ENCODE results near the gene DNMT3A. TPM values are rescaled to one million over a fixed set of nuclear protein-coding genes. Genes with fewer than 3 reads are reported as not detected.

Gene DNMT3A
- total RNA-seq, 1 experiment from 2014 or later = 63.1 TPM

DNA sequence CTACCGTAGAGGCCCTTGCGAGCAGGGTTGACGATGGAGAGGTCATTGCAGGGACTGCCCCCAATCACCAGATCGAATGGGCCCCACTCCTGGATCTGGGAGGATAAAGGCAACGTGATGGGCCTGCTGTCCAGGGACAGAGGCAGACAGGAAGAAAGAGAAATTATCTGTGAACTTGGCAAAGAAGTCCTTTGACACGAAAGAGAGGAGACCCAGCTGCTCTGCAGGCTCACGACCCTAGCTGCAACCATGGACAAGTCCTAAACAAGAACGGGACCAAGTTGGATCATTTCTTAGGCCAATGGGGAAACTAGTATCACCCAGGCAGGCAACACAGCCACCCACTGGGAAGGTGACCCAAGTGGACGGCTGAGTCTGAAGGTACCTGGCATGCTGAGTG lies 101.1 kb downstream of the DNMT3A start:
- Histone ChIP-seq H3K36me3 (replicated peaks; ENCODE audit: control insufficient read depth, insufficient read depth, low read length) (peaks cover 71% of the 10 kb centered on the region), H3K27me3 (ENCODE audit: control insufficient read depth, insufficient read depth, low read length) (no peaks in the 10 kb centered on the region), H3K4me3 (ENCODE audit: insufficient read depth, low read depth, low read length) (no peak overlapping the region)
- DNase-seq = no peak

DNA sequence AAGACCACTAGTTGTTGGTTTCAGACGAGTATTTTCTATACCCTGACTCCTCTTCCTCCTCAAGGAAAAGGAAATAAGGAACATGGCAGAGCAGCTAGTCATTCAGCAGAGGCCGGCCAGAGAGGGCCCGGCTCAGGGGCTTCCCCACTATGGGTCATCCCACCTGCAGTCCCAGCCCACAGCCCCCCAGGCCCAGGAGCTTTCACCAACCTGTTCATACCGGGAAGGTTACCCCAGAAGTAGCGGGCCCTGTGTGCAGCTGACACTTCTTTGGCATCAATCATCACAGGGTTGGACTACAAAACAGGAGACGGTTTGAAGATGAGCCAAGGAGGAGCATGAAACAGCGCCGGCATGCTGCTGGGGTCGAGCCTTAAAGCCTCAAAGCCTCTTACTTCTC lies 102.8 kb downstream of the DNMT3A start:
- H3K27me3 ChIP-seq (ENCODE audit: control insufficient read depth, insufficient read depth, low read length) = no peaks in the 10 kb centered on the region
- no peak for DNase-seq
- H3K36me3 ChIP-seq (replicated peaks; ENCODE audit: control insufficient read depth, insufficient read depth, low read length) = peaks cover 70% of the 10 kb centered on the region
- H3K4me3 ChIP-seq (ENCODE audit: insufficient read depth, low read depth, low read length) = no peak overlapping the region

DNA sequence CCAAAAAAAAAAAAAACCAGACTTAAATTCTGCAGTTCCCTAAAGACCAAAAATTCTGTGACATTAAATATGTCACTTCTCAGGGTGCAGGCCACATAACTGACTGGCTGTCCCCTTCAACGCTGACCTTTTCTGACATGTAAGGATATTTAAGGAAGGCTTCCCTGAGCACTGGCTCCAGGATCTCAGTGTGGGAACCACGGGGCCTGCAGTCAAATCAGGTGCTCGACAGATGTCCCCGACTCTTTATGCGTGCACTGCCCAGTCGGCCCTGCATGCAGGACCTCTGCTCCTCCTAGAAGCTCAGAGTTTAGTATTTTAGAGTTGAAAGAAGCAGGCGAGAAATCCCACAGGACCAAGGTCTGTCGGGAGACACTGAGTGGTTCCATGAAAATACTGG lies 104.0 kb downstream of the DNMT3A start:
- Histone ChIP-seq H3K27me3 (ENCODE audit: control insufficient read depth, insufficient read depth, low read length) (no peaks in the 10 kb centered on the region), H3K4me3 (ENCODE audit: insufficient read depth, low read depth, low read length) (no peak overlapping the region), H3K36me3 (replicated peaks; ENCODE audit: control insufficient read depth, insufficient read depth, low read length) (peaks cover 68% of the 10 kb centered on the region)
- DNase-seq = peak; percentile 23

DNA sequence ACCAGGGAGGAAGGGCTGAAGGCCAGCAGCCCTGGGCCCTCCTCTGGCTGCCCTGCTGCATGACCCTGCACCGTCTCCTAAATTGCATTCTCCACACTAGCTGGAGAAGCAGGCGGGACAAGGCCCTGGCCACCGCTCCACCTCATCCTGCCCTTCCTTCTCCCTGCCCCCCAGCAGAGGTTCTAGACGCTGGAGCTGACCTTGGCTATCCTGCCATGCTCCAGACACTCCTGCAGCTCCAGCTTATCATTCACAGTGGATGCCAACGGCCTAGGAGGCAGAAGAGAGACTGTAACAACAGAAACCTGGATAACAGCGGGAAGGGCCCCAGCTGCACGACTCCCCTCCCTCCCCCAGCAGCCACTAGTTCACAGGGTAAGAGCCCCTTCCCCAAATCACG lies 105.0 kb downstream of the DNMT3A start:
- no peak overlapping the region for H3K4me3 ChIP-seq (ENCODE audit: insufficient read depth, low read depth, low read length)
- H3K27me3 ChIP-seq (ENCODE audit: control insufficient read depth, insufficient read depth, low read length) = no peaks in the 10 kb centered on the region
- peaks cover 59% of the 10 kb centered on the region for H3K36me3 ChIP-seq (replicated peaks; ENCODE audit: control insufficient read depth, insufficient read depth, low read length)
- no peak for DNase-seq

DNA sequence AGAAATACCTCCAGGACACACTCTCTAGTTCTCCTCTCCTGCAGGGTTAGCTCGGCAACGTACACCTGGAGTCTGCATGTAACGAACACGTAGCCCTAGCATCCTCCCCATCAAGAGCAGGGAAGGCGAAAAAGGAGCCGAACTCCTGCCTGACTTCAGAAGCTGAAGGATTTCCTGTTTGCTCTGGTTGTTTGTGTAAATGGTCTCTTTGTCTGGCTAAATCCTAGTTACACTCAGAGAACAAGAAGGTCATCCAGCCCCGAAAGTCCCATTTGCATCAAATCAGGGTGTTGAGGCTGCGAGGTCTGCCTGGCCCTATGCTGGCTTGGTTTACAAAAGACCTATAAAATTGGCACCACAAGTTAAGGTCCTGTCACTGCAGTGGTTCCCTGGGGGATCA lies 107.0 kb downstream of the DNMT3A start:
- Histone ChIP-seq H3K4me3 (ENCODE audit: insufficient read depth, low read depth, low read length) (no peak overlapping the region), H3K36me3 (replicated peaks; ENCODE audit: control insufficient read depth, insufficient read depth, low read length) (peaks cover 40% of the 10 kb centered on the region)

DNA sequence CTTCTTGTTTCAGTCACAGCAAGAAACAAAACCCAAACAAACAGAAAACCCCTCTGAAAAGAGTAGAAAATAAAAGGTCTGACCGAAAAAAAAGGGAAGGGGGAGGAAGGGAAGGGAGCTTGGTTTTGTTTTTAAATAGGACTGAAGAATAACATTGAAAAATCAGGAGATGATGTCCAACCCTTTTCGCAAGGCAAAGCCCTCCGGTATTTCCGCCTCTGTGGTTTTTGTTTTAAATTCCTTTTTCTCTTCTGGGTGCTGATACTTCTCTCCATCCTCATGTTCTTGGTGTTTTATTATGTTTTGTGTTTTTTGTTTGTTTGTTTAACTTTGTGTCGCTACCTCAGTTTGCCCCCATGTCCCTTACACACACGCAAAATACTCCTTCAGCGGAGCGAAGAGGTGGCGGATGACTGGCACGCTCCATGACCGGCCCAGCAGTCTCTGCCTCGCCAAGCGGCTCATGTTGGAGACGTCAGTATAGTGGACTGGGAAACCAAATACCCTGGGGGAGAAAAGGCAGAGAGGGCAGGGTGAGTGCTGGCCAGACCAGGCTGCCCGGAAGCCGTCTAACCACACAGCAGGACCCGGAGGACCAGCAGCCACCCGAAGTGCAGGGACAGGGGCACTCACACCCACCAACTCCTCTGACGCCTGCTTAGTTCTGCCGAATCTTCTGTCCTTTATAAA lies 107.7 kb downstream of the DNMT3A start:
- Histone ChIP-seq H3K36me3 (replicated peaks; ENCODE audit: control insufficient read depth, insufficient read depth, low read length) (peaks cover 34% of the 10 kb centered on the region), H3K4me3 (ENCODE audit: insufficient read depth, low read depth, low read length) (no peak overlapping the region), H3K27me3 (ENCODE audit: control insufficient read depth, insufficient read depth, low read length) (no peaks in the 10 kb centered on the region)
- DNase-seq = no peak

More for the DNA sequence above, 107.0 kb downstream of the DNMT3A start:
- no peak for DNase-seq
- no peaks in the 10 kb centered on the region for H3K27me3 ChIP-seq (ENCODE audit: control insufficient read depth, insufficient read depth, low read length)

DNA sequence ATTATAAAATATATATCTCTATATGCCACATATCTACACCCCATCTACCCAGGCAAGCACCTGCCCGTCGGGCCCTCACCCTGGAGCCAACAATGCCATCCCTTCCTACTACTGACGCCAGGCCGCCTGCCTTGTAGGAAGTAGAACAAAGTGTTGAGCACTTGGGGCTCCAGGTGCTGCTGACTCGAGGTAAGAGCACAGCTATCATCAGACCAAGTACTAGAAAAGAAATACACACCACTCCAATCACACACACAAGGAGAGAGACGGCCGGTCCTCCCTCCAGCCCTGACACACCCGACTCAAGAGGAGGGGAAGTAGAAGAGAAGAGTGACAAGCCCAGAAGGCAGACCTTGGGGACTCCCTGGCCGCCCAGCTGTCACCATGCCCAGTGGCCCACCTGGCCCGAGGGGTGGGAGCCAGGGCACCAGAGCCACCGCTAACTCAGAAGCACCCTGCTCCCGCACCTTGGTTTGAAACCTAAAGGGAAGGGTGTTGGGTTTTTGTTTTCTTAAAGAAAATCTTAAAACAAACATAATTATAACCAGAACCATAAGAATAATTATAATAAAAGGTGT lies 109.4 kb downstream of the DNMT3A start:
- no peaks in the 10 kb centered on the region for H3K27me3 ChIP-seq (ENCODE audit: control insufficient read depth, insufficient read depth, low read length)
- DNase-seq = peak; percentile 39
- H3K36me3 ChIP-seq (replicated peaks; ENCODE audit: control insufficient read depth, insufficient read depth, low read length) = peaks cover 22% of the 10 kb centered on the region
- no peak overlapping the region for H3K4me3 ChIP-seq (ENCODE audit: insufficient read depth, low read depth, low read length)

DNA sequence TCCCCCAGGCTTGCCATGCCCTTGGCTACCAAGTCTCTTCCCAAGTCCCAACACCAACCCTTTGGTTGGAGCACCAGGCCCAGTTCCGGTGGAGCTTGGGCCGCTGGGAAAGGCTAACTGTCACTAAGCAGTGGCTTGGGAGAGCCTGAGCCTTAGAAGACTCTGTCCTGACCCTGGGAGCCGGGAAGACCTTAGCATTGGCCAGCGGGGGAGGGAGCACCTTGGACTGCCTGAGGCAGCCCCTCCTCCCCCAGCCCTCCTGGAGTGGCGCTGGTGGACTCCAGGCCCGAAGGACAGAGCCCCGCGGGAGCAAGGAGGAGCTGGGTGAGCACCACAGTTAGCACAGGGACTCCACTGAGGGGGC lies 110.8 kb downstream of the DNMT3A start:
- Histone ChIP-seq H3K27me3 (ENCODE audit: control insufficient read depth, insufficient read depth, low read length) (no peaks in the 10 kb centered on the region), H3K4me3 (ENCODE audit: insufficient read depth, low read depth, low read length) (no peak overlapping the region), H3K36me3 (replicated peaks; ENCODE audit: control insufficient read depth, insufficient read depth, low read length) (peaks cover 19% of the 10 kb centered on the region)
- DNase-seq = peak; percentile 60

DNA sequence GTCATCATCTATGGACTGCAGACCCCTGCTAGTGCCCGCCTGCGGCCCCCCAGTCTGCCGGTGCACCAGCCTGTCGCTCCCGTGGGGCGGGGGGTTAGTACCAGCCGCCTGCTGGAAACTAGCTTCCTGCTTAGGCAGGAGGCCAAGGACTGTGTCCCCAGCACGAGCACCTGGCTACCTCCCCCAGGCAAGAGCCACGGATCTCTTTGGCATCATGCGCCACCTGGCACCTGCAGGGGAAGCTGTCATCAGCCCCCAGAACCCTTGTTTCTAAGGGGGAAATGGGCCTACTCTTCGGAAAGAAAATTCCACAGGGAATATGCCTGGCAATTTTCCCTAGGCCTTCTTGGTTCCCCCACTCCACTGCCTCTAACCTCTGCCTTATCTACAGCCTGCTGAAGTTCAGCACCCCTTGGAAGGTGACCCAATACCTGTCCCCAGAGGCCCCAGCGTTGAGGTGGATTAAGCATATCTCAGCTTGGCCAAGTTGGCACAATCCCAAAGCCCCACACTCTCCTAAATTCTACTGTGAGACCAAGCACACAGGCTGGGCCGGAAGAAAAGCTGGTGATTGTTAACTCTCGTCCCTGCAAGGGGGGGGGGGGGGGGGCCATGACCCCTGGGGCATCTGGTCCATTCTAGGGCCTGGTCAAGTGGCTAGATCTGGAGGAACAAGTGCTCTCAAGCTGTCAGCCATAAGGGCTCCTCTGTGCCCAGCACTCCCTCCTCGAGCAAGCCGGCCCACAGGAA lies 111.4 kb downstream of the DNMT3A start:
- Histone ChIP-seq H3K4me3 (ENCODE audit: insufficient read depth, low read depth, low read length) (no peak overlapping the region), H3K36me3 (replicated peaks; ENCODE audit: control insufficient read depth, insufficient read depth, low read length) (peaks cover 14% of the 10 kb centered on the region), H3K27me3 (ENCODE audit: control insufficient read depth, insufficient read depth, low read length) (no peaks in the 10 kb centered on the region)
- peak; percentile 50 for DNase-seq

DNA sequence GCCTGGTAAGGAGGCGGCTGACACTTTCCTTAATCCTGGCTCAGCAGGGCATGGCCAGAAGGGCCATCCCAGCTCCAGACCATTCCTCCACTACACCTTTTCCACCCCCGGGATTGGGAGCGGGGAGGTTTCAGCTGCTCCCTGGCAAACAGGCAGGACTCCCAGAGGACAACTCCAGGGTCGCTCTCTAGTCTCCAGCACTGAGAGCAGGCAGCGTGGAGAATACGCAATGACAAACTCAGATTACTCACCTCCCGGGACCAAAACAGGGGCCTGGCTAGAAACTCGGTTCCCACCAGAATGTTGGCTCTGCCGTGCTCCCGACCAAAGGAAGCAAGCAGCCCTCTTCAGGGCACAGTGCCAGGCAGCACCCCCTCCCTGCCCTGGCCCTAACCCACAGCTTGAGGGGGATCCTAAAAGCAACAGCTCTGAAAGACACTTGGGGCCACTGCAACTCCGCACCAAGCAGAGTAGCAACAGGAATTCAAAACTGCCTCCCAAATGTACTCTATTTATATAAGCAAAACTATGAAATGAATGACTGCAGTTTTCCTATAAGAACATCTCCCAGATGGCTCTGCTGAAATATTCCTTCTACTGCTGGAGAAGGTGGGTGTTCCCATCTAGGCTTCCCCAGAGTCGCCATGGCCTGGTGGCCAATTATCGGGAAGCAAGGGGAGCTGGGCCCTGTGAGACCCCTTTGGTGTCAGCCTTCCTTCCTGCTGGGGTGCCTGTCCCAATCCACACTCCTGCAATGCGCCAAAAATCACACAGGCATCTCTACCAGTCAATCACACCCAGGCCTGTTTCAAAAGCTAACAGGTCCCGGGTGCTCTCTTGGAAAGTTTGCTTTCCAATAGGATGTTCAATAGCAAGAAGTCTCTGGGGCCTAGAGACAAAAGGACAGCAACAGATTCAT lies 112.2 kb downstream of the DNMT3A start:
- DNase-seq = peak; percentile 80
- no peaks in the 10 kb centered on the region for H3K27me3 ChIP-seq (ENCODE audit: control insufficient read depth, insufficient read depth, low read length)
- H3K4me3 ChIP-seq (ENCODE audit: insufficient read depth, low read depth, low read length) = no peak overlapping the region
- peaks cover 9% of the 10 kb centered on the region for H3K36me3 ChIP-seq (replicated peaks; ENCODE audit: control insufficient read depth, insufficient read depth, low read length)

DNA sequence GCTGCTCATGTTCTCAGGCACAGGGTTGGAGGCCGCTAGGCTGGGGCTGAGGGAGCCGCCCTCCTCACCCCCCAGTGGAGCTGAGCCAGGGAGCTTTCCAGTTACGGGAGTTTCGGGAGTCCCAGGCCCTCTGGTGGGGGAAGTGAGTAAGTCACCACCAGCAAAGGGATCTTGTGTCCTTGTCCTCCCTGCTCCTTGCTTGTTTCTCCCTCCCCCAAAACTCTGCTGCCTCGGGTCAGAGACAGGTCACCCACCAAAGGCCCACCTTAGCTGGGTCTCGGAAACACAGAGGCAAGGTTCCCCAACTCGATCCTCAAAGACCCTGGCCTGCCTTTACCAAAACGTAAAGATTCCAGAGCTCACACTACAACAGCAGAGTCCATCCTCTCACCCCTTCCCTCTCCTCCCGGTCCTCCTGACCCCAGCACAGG lies 112.9 kb downstream of the DNMT3A start:
- DNase-seq = peak; percentile 96
- H3K4me3 ChIP-seq (ENCODE audit: insufficient read depth, low read depth, low read length) = no peak overlapping the region
- no peaks in the 10 kb centered on the region for H3K27me3 ChIP-seq (ENCODE audit: control insufficient read depth, insufficient read depth, low read length)
- peaks cover 5% of the 10 kb centered on the region for H3K36me3 ChIP-seq (replicated peaks; ENCODE audit: control insufficient read depth, insufficient read depth, low read length)

DNA sequence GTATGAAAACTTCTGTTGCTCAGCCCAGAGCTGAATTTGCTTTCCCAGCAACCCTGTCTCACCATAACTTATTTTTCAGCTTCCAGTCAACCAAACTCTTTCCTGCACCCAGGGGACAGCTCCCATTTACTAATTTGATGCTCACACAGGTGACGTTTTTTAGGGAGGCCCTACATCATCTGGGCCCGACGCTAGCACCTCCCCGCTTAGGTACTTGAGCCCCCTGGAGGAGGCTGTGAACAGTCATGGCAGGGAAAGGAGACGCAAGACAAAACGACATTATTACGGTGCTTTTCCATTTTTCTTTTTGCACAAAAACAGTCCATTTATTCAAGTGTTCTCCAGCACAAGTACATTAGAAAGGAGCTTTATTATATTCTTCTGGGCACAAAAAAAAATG lies 114.1 kb downstream of the DNMT3A start:
- H3K27me3 ChIP-seq (ENCODE audit: control insufficient read depth, insufficient read depth, low read length) = no peaks in the 10 kb centered on the region
- DNase-seq = peak; percentile 75

DNA sequence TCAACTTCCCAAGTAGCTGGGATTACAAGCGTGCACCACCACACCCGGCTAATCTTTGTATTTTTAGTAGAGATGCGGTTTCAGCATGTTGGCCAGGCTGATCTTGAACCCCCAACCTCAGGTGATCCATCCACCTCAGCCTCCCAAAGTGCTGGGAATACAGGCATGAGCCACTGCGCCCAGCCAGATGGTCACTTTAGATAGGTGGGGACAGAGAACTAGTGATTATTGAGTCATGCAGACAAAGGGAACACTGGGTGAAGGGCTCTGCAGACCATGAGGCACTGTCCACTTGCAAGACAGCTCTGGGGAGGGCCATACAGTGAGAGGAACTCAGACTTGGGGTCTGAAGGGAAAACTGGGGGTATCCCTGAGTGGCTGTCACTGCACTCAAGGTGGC lies 114.9 kb downstream of the DNMT3A start:
- DNase-seq = no peak
- Histone ChIP-seq H3K4me3 (ENCODE audit: insufficient read depth, low read depth, low read length) (no peak overlapping the region), H3K36me3 (replicated peaks; ENCODE audit: control insufficient read depth, insufficient read depth, low read length) (no peaks in the 10 kb centered on the region), H3K27me3 (ENCODE audit: control insufficient read depth, insufficient read depth, low read length) (no peaks in the 10 kb centered on the region)

More for the DNA sequence above, 114.1 kb downstream of the DNMT3A start:
- Histone ChIP-seq H3K4me3 (ENCODE audit: insufficient read depth, low read depth, low read length) (no peak overlapping the region), H3K36me3 (replicated peaks; ENCODE audit: control insufficient read depth, insufficient read depth, low read length) (no peaks in the 10 kb centered on the region)

DNA sequence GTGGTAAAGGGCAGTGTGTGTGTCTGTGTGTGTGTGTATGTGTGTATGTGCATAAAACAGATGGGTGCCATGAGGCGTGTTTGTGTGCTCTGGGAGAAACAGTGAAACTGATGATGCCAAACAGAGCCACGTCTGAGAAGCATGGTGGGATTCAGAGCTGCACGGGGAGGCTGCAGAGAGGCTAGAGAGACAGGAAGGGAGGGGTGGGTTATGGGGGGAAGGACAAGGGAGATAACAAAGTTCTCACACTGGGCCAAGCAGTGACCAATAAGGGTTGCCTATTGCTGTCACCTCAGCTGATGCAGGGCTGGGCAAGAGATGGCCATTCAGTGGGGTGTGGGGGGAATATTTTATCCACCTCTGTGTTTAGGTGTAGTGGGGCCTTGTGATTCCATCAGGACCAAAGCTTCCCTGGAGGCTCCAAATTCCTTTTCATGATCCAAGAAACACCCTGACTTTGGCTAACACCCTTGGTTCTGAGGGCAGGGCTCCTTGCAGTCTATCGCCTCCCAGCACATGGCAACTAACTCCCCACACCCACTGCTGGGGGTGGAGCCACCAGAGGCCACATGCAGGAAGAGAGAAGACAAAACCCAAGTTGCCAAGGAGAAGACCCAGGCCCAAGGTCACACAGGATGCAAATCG lies 119.1 kb downstream of the DNMT3A start:
- no peak for DNase-seq
- no peaks in the 10 kb centered on the region for H3K36me3 ChIP-seq (replicated peaks; ENCODE audit: control insufficient read depth, insufficient read depth, low read length)
- no peak overlapping the region for H3K4me3 ChIP-seq (ENCODE audit: insufficient read depth, low read depth, low read length)
- H3K27me3 ChIP-seq (ENCODE audit: control insufficient read depth, insufficient read depth, low read length) = no peaks in the 10 kb centered on the region

Measured in H7 (cell line).